Panc1 (cell line): ENCODE results near the gene LIMK1.
"Not testable (repeated sequence)": the region's sequence is repeated elsewhere in the genome, so short reads cannot be mapped to it uniquely, and the experiment has no call there.

ENCODE experiments used
- POLR2AphosphoS5 ChIP-seq: IDR thresholded peaks from 2 replicates; pipeline ENCODE4 v1.6.1; 2012; ENCODE audit warnings: mild to moderate bottlenecking, low read depth, low read length, moderate library complexity
- TF ChIP-seq, protein P1 (sequence below): fragments of 450-650 bp; IDR thresholded peaks from 2 replicates; pipeline ENCODE4 v1.5.1; 2017; ENCODE audit warnings: mild to moderate bottlenecking

DNA sequence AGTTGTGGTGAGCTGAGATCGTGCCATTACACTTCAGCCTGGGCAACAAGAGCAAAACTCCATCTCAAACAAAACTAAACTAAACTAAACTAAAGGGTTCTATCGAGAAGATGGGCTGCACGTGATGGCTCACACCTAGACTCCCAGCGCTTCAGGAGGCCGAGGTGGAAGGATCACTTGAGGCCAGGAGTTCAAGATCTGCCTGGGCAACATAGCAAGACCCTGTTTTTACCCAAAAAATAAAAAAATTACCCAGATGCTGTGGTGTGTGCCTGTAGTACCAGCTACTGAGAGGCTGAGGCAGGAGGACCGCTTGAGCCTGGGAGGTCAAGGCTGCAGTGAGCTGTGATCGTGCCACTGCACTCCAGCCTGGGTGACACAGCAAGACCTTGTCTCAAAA lies 40.3 kb downstream of the LIMK1 start:
- TF ChIP-seq, protein P1, sequence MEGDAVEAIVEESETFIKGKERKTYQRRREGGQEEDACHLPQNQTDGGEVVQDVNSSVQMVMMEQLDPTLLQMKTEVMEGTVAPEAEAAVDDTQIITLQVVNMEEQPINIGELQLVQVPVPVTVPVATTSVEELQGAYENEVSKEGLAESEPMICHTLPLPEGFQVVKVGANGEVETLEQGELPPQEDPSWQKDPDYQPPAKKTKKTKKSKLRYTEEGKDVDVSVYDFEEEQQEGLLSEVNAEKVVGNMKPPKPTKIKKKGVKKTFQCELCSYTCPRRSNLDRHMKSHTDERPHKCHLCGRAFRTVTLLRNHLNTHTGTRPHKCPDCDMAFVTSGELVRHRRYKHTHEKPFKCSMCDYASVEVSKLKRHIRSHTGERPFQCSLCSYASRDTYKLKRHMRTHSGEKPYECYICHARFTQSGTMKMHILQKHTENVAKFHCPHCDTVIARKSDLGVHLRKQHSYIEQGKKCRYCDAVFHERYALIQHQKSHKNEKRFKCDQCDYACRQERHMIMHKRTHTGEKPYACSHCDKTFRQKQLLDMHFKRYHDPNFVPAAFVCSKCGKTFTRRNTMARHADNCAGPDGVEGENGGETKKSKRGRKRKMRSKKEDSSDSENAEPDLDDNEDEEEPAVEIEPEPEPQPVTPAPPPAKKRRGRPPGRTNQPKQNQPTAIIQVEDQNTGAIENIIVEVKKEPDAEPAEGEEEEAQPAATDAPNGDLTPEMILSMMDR, result not testable (repeated sequence)
- not testable (repeated sequence) for TF ChIP-seq POLR2AphosphoS5
